Tibial nerve (tissue), 3 donors: ENCODE data around the gene CLDN19.

Experiments
- POLR2A ChIP-seq, 2 donors: fragments of 450-650 bp; IDR thresholded peaks; one replicate each; pipeline ENCODE4 v1.6.1; 2017; ENCODE audit warnings: antibody characterized with exemption in 2 of 2, mild to moderate bottlenecking in 2 of 2, moderate library complexity in 2 of 2
- TF ChIP-seq, protein P1 (sequence below), 5 experiments: fragments of 200-600 bp in 3 of 5; fragments of 450-650 bp in 2 of 5; sonication (generic) in 3 of 5; IDR thresholded peaks; one replicate each; pipeline ENCODE4 v1.5.1; 2016 to 2019; ENCODE audit warnings: antibody characterized with exemption in 5 of 5, mild to moderate bottlenecking in 3 of 5, moderate library complexity in 2 of 5

DNA sequence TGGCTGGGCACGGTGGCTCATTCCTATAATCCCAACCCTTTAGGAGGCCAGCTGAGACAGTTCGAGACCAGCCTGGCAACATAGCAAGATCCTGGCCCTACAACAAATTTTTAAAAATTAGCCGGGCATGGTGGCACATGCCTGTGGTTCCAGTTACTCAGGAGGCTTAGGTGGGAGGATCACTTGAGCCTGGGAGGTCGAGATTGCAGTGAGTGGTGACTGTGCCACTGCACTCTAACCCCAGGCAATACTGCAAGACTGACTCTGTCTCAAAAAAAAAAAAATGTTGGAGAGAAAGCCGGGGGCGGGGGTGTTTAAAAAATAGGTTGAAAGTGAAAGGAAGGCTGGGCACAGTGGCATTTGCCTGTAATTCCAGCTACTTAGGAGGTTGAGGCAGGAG, 16.5 kb downstream of the CLDN19 start:
- TF ChIP-seq, protein P1, sequence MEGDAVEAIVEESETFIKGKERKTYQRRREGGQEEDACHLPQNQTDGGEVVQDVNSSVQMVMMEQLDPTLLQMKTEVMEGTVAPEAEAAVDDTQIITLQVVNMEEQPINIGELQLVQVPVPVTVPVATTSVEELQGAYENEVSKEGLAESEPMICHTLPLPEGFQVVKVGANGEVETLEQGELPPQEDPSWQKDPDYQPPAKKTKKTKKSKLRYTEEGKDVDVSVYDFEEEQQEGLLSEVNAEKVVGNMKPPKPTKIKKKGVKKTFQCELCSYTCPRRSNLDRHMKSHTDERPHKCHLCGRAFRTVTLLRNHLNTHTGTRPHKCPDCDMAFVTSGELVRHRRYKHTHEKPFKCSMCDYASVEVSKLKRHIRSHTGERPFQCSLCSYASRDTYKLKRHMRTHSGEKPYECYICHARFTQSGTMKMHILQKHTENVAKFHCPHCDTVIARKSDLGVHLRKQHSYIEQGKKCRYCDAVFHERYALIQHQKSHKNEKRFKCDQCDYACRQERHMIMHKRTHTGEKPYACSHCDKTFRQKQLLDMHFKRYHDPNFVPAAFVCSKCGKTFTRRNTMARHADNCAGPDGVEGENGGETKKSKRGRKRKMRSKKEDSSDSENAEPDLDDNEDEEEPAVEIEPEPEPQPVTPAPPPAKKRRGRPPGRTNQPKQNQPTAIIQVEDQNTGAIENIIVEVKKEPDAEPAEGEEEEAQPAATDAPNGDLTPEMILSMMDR (IDR thresholded peaks at IDR 0.05): no peak
- TF ChIP-seq POLR2A (IDR thresholded peaks at IDR 0.05): no peak
